Brain pericyte (primary cell): Measurements from ENCODE around the gene CEP350.

ENCODE experiments used
- DNase-seq: peaks from one replicate; pipeline ENCODE4 v3.0.0-alpha.2; 2012; ENCODE audit warnings: low read depth, low spot score

The CEP350 gene

DNA sequence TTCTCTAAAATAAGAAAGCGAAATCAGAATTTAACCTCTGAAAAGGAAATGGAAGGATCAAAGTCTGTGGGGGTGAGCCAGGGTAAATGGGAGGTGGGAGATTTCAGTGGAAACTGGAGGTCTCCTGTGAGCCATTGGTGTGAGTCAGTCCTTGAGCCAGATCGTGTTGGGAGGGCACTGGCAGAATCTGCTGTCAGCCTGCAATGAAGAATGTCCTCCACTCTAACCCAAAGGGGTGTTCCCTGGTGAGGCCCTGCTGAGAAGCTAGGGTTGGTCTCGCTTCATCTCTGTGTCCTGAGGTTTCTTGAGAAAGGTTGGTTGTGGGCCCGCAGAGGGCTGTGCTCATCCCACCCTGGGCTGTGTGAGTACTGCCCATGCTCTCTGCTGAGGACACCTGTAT is 202.5 kb downstream of the CEP350 start:
- no peak for DNase-seq

DNA sequence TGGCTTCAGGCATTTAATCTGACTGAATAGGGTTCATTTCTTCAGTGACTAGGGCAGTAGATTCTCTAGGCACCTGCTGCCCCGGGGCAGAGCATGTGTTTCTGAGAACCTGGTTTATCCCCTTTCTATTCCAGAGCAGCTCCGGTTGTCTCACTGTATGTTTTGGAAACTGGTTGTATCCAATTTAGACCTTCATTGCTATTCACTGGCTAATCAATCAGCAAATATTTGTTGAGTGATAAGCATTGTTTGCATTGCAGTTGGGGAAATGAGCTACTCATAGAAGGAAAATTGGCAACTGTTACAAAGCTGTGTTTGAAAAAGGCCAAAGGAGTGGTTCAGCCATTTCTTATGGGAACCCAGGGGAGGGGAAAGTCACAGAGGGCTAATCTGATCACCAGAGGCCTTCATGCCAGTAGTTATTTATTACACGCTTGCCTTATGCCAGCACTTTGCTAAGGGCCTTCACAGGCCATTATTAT is 203.0 kb downstream of the CEP350 start:
- no peak for DNase-seq

DNA sequence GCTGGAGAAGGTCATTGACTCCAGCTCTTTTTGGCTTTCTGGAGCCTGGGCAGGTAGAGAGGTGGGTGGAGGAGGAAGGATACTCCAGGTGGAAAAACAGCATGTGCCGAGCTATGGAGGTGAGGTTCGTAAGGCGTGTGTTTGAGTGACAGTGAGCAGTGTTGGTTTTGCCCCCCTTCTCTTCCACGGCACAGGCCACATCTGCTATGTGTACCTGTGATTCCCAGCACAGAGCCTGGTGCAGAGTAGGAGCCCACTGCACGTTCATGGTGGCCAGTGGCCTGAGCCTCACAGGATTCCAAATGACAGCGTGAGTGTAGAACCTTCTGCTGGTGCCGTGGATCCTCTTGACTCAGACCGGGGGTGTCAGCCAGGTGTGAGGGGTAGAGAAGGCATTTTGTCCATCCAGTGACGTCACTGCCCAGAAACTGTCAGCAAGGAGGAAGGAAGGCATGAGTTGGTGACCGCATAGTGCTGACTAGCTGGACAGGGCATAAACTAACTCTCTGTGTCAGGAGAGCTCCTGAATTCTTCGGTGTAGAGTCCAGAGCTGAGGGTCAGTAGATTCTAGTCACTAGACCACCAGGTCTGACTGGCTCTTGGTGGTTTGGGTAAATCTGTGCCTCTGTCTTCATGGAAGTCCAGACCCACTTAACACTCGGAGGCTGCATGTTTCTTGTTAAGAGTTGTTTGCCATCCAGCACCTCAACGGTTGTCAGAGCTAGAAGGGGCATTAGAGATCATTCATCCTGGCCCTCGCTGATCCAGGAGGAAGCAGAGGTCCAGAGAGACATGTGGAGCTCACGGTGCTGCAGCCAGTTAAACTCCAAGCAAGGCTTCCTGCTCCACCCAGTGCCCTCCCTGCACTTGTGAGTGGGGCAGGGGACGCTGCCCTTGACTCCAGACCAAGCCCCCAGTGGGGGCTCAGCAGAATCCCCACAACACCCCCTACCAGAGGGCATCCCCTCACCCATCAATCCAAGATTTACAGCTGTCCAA is 203.8 kb downstream of the CEP350 start:
- DNase-seq = no peak

DNA sequence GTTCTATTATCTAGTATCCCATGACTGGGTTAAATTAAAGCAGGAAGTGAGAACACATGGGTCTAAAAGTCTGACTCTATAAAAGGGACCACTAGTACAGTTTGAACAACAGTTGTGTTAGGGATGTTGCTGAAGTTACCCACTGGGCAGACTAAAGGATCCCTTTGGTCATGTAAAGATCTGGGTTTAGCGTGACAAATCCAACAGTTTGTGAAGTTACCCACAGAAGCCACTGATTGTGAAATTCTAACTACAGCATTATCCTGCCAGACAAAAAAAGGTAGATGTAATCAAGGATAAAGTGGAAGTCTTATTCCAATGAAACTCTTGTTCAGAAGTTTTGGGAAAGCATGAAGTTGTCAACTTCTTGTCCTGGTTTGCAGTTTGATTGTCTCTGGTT is 205.7 kb downstream of the CEP350 start:
- DNase-seq = no peak

DNA sequence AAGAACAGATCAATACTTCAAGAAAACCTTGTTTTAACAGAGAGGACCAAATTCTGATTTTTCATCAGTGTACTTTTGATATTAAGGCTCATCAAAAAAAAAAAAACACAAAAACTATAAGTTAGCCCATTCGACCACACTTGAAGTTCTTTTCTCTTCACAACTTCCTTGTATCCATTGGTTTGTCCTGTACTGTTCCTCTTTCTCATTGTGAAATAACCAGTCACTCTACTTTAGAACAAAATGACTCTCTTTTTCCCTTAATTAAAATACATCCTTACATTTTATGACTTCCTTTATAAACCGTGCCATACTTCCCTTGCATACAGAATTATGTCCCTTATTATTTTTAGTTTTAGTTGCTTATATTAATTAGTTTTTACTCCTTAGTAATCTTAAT is 208.4 kb downstream of the CEP350 start:
- no peak for DNase-seq
